ENCODE results near the gene KIFC3.
"Not testable (repeated sequence)": the region's sequence is repeated elsewhere in the genome, so short reads cannot be mapped to it uniquely, and the experiment has no call there.

Gene KIFC3, protein sequence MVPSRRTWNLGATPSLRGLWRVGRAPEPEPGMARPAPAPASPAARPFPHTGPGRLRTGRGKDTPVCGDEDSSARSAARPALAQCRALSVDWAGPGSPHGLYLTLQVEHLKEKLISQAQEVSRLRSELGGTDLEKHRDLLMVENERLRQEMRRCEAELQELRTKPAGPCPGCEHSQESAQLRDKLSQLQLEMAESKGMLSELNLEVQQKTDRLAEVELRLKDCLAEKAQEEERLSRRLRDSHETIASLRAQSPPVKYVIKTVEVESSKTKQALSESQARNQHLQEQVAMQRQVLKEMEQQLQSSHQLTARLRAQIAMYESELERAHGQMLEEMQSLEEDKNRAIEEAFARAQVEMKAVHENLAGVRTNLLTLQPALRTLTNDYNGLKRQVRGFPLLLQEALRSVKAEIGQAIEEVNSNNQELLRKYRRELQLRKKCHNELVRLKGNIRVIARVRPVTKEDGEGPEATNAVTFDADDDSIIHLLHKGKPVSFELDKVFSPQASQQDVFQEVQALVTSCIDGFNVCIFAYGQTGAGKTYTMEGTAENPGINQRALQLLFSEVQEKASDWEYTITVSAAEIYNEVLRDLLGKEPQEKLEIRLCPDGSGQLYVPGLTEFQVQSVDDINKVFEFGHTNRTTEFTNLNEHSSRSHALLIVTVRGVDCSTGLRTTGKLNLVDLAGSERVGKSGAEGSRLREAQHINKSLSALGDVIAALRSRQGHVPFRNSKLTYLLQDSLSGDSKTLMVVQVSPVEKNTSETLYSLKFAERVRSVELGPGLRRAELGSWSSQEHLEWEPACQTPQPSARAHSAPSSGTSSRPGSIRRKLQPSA

DNA sequence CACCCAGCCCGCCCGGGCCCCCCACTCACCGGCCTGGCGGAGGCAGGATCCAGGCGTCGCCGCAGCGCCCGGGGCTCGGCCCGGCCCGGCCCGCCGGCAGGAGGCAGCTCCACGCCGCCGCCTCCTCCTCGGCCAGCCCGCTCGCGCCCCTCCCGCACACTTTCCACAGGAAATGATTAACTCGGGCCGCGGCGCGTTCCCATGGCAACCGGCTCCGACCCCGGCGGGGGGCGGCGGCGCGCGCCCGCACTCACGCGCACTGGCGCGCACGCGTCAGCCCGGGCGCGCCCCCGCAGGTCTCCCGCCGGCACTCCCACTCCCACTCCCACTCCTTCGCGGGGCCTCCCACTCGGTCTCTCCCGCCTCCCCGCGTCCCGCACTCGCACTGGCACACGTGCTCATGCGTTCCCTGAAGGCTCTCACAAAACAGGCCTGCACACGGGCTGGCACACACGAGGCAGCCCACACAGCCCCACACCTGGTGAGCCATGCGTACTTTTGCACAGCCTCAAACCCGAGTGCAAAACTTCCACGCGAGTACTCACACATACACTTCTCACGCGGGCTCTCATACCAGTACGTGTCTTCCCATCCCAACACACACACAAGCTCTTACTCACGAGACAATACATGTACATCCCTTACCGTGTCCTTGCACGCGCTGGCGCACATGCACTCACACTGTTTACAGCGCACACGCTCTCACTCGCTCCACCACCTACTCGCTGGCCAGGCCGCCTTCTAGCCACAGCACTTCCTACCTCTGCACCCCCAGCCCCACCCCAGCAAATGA is at the start of gene KIFC3:
KIFC3 (minus strand) TSS at position 151 of the 793 bp plus-strand sequence. CDS start 4,248 bp downstream, outside the sequence.
- peak; percentile 81 for DNase-seq (ENCODE audit: low read depth)

DNA sequence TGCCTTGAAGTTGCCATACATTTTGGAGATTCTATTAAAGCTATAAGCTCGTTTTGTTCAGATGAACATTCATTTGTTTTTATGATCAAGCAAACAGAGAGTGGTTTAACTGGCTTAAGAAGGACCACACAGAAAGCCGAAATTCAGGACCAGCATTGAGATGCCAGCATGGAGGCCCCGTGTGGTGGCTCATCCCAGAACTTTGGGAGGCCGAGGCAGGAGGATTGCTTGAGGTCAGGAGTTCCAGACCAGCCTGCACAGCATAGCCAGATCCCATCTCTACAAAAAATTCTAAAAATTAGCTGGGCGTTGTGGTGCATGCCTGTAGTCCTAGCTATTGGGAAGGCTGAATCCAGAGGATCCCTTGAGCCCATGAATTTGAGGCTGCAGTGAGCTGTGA is 45.9 kb upstream of the KIFC3 start:
- no peak for DNase-seq (ENCODE audit: low read depth)

DNA sequence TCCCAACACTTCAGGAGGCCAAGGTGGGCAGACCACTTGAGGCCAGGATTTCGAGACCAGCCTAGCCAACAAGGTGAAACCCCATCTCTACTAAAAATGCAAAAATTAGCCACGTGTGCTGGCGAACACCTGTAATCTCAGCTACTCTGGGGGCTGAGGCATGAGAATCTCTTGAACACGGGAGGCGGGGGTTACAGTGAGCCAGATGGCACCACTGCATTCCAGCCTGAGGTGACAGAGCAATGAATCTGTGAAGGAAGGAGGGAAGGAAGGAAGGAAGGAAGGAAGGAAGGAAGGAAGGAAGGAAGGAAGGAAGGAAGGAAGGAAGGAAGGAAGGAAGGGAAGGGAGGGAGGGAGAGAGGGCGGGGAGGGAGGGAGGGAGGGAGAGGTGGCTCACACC is 44.6 kb upstream of the KIFC3 start:
- not testable (repeated sequence) for DNase-seq (ENCODE audit: low read depth)

DNA sequence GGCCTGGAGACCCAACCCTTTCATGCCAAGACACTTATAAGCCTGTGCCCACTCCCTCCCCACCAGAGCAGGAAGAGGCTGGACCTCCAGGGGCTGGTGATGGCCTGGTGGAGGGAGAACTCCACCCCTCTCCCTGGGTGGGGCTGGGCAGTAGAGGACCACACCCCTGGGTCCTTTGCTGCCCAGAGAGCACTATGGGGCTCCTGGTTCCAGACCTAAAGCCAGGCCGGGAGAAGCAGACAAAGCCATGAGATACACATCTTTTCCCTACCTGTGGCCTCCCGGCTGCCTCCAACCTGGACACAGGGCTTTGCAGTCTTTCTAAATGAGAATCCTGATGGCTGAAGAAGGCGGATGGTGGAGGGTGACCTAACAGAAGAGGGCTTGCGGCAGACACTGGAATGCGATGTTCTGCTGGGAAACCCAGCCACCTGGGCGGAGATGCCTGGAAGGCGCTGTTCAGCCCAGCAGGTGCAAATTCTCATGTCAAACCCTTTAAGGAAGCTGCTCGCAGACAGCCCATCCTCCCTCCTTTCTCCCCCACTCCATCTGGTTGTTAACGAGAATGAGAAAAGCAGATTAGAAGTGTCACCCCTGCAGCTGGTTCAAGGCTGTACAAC is 43.9 kb upstream of the KIFC3 start:
- DNase-seq (ENCODE audit: low read depth): no peak

DNA sequence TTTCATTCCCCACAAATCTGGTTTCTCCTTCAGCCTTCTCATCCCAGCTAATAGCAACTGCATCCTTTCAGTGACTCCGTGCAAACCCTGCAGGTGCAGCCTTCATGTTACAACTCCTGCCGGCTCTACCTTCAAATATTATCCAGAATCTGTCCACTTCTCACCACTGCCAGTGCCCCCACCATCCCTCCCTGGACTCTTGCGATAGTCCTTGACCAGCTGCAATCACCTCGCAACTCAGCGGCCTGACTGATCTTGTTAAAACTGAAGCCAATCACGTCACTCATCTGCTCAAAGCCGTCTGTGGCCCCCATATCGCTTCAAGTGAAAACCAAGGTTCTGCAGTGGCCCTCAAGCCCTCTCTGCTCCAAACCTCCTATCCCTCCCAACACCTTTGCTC is 42.8 kb upstream of the KIFC3 start:
- no peak for DNase-seq (ENCODE audit: low read depth)

DNA sequence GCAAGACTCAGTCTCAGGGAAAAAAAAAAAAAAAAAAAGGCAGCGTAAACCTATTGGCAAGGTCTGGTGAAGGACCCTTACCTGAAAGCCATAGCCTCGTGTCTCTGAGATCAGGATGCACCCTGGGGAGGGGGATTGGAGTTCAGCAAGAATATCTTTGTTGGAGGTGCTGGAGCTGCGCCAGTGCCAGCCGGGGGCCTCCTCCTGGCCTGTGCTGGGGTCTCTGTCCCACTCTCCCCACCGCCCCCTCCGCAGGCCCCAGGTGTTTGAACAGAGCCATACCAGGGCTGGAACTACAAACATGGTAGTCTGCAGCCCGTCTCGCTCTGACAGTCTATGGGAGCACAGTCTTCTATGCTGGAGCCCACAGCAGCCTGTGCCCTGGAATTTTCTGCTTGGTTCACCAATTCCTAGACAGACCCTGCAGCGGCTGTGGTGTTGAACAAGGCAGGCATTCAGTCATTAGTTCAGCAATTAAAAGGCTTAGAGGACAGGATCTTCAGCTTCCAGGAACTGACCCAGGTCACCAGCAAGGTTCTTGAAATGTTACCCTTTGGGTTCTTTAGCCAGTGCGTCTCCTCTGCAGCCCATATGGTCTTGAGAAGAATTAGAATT is 42.2 kb upstream of the KIFC3 start:
- DNase-seq (ENCODE audit: low read depth): no peak

DNA sequence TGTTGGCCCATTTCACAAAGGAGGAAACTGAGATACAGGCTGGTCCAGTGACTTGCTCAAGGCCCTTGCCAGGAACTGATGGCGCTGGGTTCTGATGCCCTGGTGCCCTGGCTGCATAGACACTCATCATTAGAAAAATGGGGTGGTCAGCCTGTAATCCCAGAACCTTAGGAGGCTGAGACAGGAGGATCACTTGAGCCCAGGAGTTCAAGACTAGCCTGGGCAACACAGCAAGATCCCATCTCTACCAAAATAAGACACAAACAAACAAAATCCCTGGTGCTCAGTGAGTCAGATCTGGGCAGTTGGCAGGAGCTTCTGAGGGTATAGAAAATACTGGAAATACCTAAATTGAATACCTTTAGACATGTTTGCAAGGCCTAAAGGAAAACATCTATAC is 41.1 kb upstream of the KIFC3 start:
- no peak for DNase-seq (ENCODE audit: low read depth)

DNA sequence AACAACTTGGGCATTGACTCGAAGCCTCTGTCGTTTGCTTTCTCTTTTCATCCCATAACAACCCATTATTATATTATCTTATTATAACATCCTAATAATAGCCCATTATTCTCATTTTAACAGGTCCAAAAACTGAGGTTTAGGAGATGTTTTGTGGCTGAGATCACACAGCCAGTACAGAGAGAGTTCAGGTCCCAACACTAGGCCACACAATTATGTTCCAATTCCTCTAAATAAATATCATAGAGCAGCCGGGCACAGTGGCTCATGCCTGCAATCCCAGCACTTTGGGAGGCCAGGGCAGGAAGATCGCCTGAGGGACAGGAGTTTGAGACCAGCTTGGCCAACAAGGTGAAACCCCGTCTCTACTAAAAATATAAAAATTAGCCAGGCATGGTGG is 40.3 kb upstream of the KIFC3 start:
- no peak for DNase-seq (ENCODE audit: low read depth)

DNA sequence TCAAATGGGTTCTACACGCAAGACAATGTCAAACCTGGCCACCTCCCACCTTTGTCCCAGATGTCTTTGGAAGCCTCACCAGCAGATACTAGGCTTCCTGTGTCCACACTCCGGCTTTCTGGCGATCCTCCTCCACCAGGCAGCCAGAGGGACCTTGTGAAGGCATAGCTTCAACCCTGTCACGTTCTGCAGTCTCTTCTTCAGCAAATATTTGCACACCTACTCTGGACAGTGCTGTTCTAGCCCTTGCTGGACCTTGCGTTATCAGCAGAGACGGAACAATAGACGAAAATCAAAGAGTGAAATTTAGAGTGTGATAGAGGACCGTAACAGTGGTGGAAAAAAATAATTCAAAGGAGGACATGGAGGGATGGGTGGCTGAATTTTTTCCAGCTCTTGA is 38.5 kb upstream of the KIFC3 start:
- no peak for DNase-seq (ENCODE audit: low read depth)

DNA sequence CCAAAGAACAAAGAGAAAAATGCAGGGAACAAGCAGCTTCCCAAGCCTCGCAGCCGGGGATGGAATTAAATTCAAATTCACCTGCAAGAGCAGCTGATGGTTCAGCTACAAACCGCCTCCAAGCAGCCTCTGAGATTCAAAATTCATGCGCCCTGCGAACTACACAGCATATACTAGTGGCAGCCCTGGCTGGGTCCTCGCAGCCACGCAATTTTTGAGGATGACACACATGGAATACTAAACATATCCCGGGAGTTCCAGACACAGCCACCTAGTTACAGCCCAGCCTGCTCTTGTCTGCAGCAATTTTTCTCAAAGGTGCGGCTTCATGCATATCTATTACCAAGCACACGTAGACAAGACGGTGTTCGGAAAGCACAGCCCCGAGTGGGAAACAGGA is 35.9 kb upstream of the KIFC3 start:
- DNase-seq (ENCODE audit: low read depth): no peak

DNA sequence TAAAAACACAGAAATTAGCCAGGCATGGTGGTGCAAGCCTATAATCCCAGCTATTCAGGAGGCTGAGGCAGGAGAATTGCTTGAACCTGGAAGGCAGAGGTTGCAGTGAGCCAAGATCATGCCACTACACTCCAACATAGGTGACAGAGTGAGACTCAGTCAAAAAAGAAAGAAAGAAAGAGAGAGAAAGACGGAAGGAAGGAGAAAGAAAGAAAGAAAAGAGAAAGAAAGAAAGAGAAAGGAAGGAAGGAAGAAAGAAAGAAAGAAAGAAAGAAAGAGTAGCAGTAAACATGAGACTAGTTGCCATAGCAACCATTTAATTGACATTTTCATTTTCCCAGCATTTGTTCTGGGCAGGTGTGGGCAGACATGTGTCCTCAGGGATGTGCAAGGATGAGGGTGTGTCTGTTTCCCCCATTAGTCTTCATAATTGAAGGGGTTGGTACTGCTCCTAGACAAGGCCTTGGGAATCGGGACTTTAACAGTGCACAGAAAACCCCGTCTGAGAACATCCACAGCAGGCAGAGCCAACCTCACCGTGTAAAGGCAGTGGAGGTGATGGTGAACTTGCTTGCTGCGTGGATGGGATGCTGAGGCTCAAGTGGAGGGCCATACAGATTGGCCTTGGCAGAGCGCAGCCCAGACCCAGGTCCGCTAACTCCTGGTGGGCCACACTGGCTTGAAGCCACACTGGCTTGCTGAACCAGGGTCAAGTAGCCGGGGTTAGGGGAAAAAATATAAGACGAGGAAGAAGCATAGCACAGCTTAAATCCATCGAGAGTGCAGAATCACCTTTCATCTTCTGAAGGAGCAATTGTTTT is 35.2 kb upstream of the KIFC3 start:
- DNase-seq (ENCODE audit: low read depth): no peak

DNA sequence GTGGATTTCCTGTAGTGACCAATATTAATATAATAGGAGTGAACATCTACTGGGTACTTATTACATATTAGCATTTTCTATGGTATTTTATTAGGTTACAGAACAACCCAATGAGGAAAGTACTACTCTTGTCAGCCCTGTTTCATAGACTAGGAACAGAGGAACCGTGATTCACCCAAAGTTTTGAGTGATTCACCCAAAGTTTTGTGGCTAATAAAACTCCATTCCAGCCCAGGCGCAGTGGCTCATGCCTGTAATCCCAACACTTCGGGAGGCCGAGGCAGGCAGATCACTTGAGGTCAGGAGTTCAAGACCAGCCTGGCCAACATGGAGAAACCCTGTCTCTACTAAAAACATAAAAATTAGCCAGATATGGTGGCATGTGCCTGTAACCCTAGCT is 33.1 kb upstream of the KIFC3 start:
- peak; percentile 86 for DNase-seq (ENCODE audit: low read depth)

DNA sequence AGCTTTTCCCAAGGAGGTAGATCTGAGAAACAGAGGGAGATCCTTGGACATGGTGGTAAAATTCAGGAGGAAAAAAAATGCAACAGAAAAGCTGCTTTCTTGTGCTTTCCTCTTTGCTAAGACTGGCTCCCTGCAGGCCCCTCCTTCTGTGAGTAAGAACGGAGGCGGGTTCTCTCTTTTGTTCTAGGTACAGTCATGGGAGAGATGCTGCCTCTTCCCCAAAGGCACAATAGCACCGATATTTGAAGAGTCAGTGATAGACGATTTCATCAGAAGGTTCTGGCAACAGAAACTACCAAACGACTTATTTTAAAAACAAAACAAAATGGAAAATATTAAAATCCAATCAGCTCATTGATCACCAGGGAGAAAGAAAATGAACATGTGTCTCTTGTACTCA is 32.6 kb upstream of the KIFC3 start:
- peak; percentile 73 for DNase-seq (ENCODE audit: low read depth)

DNA sequence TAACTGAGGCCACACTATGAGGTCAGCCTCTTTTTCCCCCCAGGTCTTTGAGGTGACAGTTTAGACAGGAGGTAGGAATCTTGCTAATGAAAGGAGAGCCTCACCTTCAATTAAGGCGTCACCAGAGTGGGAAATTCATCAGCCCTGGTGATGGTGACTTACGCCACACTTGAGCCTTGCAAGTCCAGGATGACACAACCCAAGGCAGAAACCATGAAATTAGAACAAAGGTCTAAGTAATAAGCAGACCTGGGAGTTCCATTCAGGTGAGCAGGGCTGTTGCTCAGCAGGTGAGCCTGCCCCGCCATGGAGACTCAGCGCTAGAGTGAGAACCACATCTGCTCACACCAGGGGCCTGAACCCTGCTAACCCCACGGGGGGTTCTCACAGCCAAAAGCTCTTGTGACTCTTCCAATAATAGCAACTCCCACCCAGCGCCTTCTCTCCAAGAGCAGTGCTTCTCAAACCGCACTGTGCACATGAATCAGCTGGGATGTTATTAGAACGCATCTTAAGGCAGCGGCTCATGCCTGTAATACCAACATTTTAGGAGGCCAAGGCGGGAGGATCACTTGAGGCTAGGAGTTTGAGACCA is 28.7 kb upstream of the KIFC3 start:
- DNase-seq (ENCODE audit: low read depth): no peak

DNA sequence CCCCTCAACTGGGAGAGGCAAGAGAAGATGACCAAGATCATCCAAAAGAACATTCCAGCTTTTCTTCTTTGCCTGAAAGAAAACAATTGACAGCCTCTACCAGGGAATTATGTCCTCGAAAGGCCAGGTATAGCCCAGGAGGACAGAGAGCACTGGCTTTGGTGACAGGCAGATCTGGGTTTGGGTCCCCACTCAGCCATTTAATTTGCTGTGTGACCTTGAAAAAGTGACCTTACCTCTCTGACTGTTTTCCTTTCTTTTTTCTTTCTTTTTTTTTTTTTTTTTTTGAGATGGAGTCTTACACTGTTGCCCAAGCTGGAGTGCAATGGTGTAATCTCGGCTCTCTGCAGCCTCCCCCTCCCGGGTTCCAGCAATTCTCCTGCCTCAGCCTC is 27.7 kb upstream of the KIFC3 start:
- no peak for DNase-seq (ENCODE audit: low read depth)

DNA sequence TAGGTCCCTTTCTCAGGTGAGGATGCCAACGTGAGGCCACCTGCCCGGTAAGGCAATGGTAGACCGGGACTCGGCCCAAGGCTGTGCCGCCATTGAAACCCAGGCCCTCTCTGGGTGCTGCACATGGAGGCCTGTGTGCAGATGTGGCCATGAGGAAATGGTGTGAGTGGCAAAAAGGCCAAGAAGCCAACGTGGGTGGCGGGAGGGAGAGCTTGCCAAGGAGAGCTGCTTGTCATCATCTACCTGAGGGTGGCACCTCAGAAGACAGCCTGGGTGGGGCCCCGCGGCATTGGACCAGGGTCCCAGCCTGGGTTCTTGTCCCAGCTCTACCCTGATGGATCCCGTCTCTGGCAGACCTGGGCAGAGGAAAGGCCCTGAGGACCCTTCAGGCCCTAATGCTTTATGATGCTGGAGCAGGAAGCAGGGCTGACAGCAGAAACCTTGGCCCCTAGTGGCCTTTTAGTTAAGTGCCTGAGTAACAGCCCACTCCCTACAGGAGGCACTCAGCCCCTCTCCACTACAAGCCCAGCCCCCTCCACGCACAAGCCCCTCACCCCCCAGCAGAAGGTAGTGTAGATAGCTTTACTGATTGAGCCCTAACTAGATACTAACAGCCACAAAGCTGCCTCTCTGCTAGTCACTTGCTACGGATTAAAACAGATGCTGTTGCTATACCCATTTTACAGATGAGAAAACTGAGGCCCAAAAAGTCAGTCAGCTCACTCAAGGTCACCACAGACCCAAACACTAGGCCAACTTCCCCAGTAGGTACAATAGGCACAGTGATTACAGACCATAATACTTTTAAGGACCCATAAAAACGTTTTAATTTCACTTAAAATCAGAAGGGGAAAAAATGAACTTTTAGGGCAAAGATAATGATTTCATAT is 26.2 kb upstream of the KIFC3 start:
- no peak for DNase-seq (ENCODE audit: low read depth)

DNA sequence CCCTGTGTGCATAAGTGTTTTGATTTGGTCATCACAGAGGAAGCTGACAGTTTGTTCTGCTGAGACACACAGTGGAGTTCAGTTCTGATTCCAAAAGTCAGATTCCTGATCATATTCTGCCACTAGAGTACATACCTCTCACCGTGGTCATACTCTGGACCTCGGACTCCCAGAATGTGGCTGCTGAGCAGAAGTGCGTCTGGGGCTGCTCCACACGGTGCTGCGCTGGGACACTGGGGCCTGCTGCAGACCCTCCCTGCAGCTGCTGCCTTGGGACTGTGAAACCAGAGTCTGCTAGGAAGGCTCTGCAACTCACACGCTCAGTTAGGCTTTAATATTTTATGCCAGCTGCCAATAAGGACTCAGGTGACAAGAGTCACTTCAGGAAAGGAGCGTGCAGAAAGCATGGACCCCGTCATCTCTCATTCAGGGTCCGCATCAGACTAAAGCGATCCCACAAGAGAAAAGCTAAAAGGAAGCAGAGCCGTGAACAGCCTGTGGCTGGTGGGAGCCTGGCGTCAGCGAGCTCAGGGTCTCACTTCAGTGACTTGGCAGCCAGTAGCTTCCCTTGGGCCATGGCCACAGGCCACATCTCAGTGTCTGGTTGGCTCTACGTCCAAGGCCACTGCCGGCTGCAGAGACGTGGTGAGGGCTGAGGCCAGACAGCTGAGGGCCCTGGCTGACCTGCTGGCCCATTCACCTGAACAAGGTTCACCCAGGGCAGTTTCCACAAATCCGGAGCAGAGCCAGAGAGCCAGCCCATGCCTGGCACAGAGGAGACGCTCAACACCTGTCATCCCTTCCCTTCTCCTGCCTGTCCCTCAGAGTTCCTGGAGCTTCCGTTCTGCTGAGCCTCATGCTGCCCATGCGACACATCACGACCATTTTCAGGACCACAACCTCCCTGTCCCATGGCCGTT is 24.7 kb upstream of the KIFC3 start:
- DNase-seq (ENCODE audit: low read depth): peak; percentile 34

DNA sequence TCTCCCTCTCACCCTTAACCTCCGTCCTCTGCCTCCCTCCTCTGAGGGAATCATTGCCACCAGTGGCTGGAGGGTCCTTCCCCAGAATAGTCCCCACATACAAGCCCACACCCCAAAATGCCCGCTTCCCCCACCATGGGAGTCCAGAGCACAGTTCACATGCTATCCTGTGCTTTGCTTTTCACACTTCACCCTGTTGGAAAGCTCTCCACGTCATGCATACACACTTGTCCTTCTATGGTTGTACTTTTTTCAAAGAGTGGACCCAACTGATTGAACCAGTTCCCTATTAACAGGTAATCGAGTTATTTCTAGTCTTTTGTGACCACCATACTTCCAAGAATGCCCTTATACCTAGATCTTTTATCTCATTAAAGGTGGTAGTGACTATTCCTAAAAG is 23.8 kb upstream of the KIFC3 start:
- DNase-seq (ENCODE audit: low read depth): no peak
